Uterus (tissue), 2 donors: ENCODE measurements around the gene RNF13.

Experiments
- POLR2A ChIP-seq, 2 donors: fragments of 450-650 bp; IDR thresholded peaks; one replicate each; pipeline ENCODE4 v1.6.1; 2016; ENCODE audit warnings: antibody characterized with exemption in 2 of 2, mild to moderate bottlenecking in 1 of 2, moderate library complexity in 1 of 2
- TF ChIP-seq, protein P1 (sequence below), 4 experiments: fragments of 200-600 bp in 2 of 4; fragments of 450-650 bp in 2 of 4; sonication (generic) in 2 of 4; IDR thresholded peaks; one replicate each; pipeline ENCODE4 v1.5.1; 2016 to 2019; ENCODE audit warnings: antibody characterized with exemption in 4 of 4, mild to moderate bottlenecking in 2 of 4, moderate library complexity in 1 of 4

DNA sequence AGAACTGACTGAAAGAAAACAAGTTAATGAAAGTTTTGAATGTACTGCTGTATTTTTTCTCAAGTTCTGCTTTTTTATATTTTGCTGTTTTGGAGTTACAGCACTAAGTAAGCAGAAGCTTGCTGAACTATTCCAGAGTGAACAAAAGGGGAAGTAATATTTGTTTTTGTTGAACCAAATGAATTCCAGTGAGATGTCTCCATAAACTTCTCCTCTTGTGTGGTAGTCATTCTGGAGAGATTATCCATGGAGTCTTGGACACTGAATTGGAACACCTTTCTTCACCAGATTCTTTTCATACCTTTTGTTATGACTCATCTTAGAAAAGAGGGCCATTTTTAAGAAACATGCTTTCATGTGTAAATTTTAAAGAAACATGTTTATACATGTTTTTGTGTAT, 29.4 kb upstream of the RNF13 start:
- TF ChIP-seq, protein P1, sequence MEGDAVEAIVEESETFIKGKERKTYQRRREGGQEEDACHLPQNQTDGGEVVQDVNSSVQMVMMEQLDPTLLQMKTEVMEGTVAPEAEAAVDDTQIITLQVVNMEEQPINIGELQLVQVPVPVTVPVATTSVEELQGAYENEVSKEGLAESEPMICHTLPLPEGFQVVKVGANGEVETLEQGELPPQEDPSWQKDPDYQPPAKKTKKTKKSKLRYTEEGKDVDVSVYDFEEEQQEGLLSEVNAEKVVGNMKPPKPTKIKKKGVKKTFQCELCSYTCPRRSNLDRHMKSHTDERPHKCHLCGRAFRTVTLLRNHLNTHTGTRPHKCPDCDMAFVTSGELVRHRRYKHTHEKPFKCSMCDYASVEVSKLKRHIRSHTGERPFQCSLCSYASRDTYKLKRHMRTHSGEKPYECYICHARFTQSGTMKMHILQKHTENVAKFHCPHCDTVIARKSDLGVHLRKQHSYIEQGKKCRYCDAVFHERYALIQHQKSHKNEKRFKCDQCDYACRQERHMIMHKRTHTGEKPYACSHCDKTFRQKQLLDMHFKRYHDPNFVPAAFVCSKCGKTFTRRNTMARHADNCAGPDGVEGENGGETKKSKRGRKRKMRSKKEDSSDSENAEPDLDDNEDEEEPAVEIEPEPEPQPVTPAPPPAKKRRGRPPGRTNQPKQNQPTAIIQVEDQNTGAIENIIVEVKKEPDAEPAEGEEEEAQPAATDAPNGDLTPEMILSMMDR (IDR thresholded peaks at IDR 0.05), result no peak
- no peak for TF ChIP-seq POLR2A (IDR thresholded peaks at IDR 0.05)
